ENCODE measurements around the gene PTBP3. TPM values are rescaled to one million over a fixed set of nuclear protein-coding genes. Genes with fewer than 3 reads are reported as not detected.

The PTBP3 gene
- total and polyA plus RNA-seq, 2 of the 13 experiments (the other 11 are each of a cell fraction or from before 2014, with no cell fraction given) = 52.8 to 61.1 TPM

DNA sequence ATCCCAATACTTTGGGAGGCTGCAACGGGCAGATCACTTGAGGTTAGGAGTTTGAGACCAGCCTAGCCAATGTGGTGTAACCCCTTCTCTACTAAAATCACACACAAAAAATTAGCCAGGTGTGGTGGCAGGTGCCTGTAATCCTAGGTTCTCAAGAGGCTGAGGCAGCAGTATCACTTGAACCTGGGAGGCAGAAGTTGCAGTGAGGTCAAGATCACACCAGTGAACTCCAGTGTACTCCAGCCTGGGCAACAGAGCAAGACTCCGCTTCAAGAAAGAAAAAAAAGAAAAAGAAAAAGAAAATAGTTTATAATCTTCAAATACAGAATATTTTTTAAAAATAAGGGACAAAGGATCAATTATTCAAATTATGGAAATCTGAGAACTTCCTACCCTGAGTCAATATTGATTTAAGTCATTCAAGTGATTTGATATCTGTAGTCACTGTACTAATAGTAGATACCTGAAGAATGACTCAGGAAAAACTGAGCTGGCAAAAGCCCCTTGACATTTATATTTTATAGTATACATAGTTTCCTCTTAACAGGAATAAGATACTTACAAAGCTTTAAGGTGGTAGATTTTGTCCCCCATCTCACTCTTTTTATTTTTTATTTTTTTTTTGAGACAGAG is 61.8 kb downstream of the PTBP3 start:
- BruUV-seq (replicated peaks) = no TSS peak
- Histone ChIP-seq H3K4me1 (ENCODE audit: insufficient read depth, low read length) (peaks cover 11% of the 10 kb centered on the region), H3K36me3 (replicated peaks in 1 of 2; ENCODE audit: control insufficient read depth in 1 of 2, insufficient read depth in 2 of 2, low read length in 2 of 2) (peaks cover 2 to 13% of the 10 kb centered on the region in 2 experiments; a peak in 4 of 5 replicates), H3K4me2 (ENCODE audit: low read depth, low read length) (no peak overlapping the region), H3K9ac (ENCODE audit: insufficient read depth, low read depth, low read length) (no peak overlapping the region), H4K20me1 (ENCODE audit: insufficient read depth, low read length) (0 out of 2 replicates have a peak, but pooled peaks cover 3% of the 10 kb centered on the region), H3K79me2 (ENCODE audit: insufficient read depth, low read length) (peaks cover 52% of the 10 kb centered on the region), H3K27me3 (ENCODE audit: control insufficient read depth in 1 of 2, insufficient read depth in 2 of 2, low read length in 2 of 2) (no peaks in the 10 kb centered on the region), H2AFZ (ENCODE audit: low read length) (no peak overlapping the region), H3K9me3 (ENCODE audit: low read length) (no peaks in the 10 kb centered on the region), H3K4me3 (replicated peaks in 1 of 3; ENCODE audit: insufficient read depth in 1 of 3, low read depth in 2 of 3, low read length in 3 of 3) (no peak overlapping the region), H3K27ac (ENCODE audit: extremely low read length, insufficient read depth, low read length) (peak overlapping the region; percentile 35)
- in situ Hi-C loops (cut with HindIII; ENCODE audit: extremely low pct_ligation_motif_present, low pct_unique_long_range_greater_than_20kb) = no loop called here
- CTCF ChIA-PET (ENCODE audit: low intra/inter-chr PET ratio, low total read pairs) = no interaction called here
- TF ChIP-seq NFE2L2 (IDR thresholded peaks at IDR 0.05; ENCODE audit: low read length) (peak; percentile 69; the same call in 1 of the 2 replicates), SIX4 (CRISPR knock-in tag; IDR thresholded peaks at IDR 0.05) (peak; percentile 45; the same call in 1 of the 2 replicates), ARID3A (IDR thresholded peaks at IDR 0.05; ENCODE audit: low read depth, low read length) (0 out of 2 replicates have a peak, but pooled peaks have one; percentile 34), XRCC5 (optimal IDR thresholded peaks at IDR 0.05; ENCODE audit: low read length) (no peak), ZNF121 (CRISPR knock-in tag; IDR thresholded peaks at IDR 0.05) (peak; percentile 62), ZXDC (CRISPR knock-in tag; IDR thresholded peaks at IDR 0.05) (no peak), FOXA1 (IDR thresholded peaks at IDR 0.05) (peak; percentile 84), FOXA1 (CRISPR knock-in tag; IDR thresholded peaks at IDR 0.05) (no peak)
- TF ChIP-seq, protein P1, sequence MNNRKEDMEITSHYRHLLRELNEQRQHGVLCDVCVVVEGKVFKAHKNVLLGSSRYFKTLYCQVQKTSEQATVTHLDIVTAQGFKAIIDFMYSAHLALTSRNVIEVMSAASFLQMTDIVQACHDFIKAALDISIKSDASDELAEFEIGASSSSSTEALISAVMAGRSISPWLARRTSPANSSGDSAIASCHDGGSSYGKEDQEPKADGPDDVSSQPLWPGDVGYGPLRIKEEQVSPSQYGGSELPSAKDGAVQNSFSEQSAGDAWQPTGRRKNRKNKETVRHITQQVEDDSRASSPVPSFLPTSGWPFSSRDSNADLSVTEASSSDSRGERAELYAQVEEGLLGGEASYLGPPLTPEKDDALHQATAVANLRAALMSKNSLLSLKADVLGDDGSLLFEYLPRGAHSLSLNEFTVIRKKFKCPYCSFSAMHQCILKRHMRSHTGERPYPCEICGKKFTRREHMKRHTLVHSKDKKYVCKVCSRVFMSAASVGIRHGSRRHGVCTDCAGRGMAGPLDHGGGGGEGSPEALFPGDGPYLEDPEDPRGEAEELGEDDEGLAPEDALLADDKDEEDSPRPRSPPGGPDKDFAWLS (CRISPR knock-in tag; IDR thresholded peaks at IDR 0.05; ENCODE audit: borderline replicate concordance) = no peak
- DNase-seq (ENCODE audit: low spot score) = peak; percentile 39
- ATAC-seq = peak; percentile 38; the same call in 1 of the 3 replicates
- WGBS (ENCODE audit: low lambda C conversion rate) = 92% methylated on average over 2 of the region's 2 CpGs
- intact Hi-C loops (cut with micrococcal nuclease; ENCODE audit: unreplicated experiment) = loop anchor here (10.0 kb wide), 1 partner anchor 63 kb away; the partner anchor contains the start of gene PTBP3
- no peak for FAIRE-seq
- POLR2A ChIA-PET = interaction anchor here (0.7 kb wide), 1 partner anchor 51 kb away, joined by 3 read pairs; no protein-coding TSS in a partner anchor
